Parathyroid adenoma (tissue), 2 donors: ENCODE results near the gene BRSK1.

ENCODE experiments used
- H2AFZ ChIP-seq: fragments of 300-600 bp; sonication (generic); one replicate; pipeline ENCODE4 v1.7.0; 2017; ENCODE audit warnings: antibody characterized with exemption, mild to moderate bottlenecking
- H3K27ac ChIP-seq: fragments of 300-600 bp; sonication (generic); one replicate; pipeline ENCODE4 v1.7.0; 2017
- H3K27me3 ChIP-seq: fragments of 300-600 bp; sonication (generic); one replicate; pipeline ENCODE4 v1.7.0; 2017; ENCODE audit warnings: low read length; ENCODE audit not compliant: control insufficient read depth, insufficient read depth
- H3K36me3 ChIP-seq: fragments of 300-600 bp; sonication (generic); one replicate; pipeline ENCODE4 v1.7.0; 2017; ENCODE audit warnings: low read length; ENCODE audit not compliant: control insufficient read depth, insufficient read depth
- H3K4me1 ChIP-seq: fragments of 300-600 bp; sonication (generic); one replicate; pipeline ENCODE4 v1.7.0; 2017; ENCODE audit warnings: control low read depth
- H3K4me2 ChIP-seq: fragments of 300-600 bp; sonication (generic); one replicate; pipeline ENCODE4 v1.7.0; 2017; ENCODE audit warnings: low read length
- H3K4me3 ChIP-seq: fragments of 300-600 bp; sonication (generic); one replicate; pipeline ENCODE4 v1.7.0; 2017; ENCODE audit warnings: low read depth, low read length
- H3K79me2 ChIP-seq: fragments of 300-600 bp; sonication (generic); one replicate; pipeline ENCODE4 v1.7.0; 2017; ENCODE audit warnings: control low read depth
- H3K9ac ChIP-seq: fragments of 300-600 bp; sonication (generic); one replicate; pipeline ENCODE4 v1.7.0; 2017; ENCODE audit warnings: mild to moderate bottlenecking
- H3K9me3 ChIP-seq: fragments of 300-600 bp; sonication (generic); one replicate; pipeline ENCODE4 v1.7.0; 2017; ENCODE audit warnings: low read length; ENCODE audit not compliant: control insufficient read depth
- TF ChIP-seq, protein P1 (sequence below): fragments of 300-600 bp; sonication (generic); IDR thresholded peaks from one replicate; pipeline ENCODE4 v1.7.0; 2017; ENCODE audit warnings: antibody characterized with exemption, mild to moderate bottlenecking
- donor health status: primary hyperparathyroidism.

The BRSK1 gene

DNA sequence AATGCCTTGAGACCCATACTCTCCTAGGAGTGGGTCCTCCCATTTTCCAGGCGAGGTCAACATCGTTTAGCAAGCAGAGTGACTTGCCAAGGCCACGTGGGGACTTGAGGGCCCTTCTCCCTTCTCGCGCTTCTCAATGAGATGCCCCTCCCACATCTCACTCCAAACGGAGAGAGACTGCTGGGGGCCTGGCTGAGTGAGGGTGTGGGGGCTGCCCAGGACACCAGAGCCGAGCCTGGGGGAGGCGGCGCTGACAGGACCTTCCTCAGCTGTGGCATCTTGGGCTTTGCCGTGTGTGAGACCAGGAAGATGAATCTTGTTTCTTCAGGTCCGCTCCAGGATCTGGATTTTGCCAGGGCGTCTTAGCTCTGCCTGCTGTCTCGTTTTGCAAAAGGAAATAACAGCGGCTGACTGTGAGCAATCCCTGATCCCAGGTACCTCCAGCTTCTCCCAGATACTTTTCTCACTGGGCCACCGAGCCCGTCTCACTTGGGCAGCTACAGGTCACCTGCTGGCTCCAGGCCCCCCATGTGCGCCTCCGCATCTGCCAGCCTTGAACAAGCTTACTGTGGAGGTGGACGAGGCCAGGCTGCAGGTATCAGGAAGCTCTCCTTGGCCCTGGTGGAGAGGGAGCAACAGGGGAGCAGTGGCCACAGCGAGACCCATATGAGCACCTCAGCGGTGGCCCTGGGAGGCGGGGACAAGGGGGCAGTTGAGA, 64.7 kb downstream of the BRSK1 start:
- no peak overlapping the region for H3K4me2 ChIP-seq
- TF ChIP-seq, protein P1, sequence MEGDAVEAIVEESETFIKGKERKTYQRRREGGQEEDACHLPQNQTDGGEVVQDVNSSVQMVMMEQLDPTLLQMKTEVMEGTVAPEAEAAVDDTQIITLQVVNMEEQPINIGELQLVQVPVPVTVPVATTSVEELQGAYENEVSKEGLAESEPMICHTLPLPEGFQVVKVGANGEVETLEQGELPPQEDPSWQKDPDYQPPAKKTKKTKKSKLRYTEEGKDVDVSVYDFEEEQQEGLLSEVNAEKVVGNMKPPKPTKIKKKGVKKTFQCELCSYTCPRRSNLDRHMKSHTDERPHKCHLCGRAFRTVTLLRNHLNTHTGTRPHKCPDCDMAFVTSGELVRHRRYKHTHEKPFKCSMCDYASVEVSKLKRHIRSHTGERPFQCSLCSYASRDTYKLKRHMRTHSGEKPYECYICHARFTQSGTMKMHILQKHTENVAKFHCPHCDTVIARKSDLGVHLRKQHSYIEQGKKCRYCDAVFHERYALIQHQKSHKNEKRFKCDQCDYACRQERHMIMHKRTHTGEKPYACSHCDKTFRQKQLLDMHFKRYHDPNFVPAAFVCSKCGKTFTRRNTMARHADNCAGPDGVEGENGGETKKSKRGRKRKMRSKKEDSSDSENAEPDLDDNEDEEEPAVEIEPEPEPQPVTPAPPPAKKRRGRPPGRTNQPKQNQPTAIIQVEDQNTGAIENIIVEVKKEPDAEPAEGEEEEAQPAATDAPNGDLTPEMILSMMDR, result no peak
- H2AFZ ChIP-seq, result no peak overlapping the region
- H3K27ac ChIP-seq, result no peak overlapping the region
- H3K79me2 ChIP-seq, result no peaks in the 10 kb centered on the region
- H3K4me1 ChIP-seq, result no peaks in the 10 kb centered on the region
- no peak overlapping the region for H3K4me3 ChIP-seq
- H3K36me3 ChIP-seq, result no peaks in the 10 kb centered on the region
- no peaks in the 10 kb centered on the region for H3K9me3 ChIP-seq
- H3K27me3 ChIP-seq, result no peaks in the 10 kb centered on the region
- H3K9ac ChIP-seq, result no peak overlapping the region

DNA sequence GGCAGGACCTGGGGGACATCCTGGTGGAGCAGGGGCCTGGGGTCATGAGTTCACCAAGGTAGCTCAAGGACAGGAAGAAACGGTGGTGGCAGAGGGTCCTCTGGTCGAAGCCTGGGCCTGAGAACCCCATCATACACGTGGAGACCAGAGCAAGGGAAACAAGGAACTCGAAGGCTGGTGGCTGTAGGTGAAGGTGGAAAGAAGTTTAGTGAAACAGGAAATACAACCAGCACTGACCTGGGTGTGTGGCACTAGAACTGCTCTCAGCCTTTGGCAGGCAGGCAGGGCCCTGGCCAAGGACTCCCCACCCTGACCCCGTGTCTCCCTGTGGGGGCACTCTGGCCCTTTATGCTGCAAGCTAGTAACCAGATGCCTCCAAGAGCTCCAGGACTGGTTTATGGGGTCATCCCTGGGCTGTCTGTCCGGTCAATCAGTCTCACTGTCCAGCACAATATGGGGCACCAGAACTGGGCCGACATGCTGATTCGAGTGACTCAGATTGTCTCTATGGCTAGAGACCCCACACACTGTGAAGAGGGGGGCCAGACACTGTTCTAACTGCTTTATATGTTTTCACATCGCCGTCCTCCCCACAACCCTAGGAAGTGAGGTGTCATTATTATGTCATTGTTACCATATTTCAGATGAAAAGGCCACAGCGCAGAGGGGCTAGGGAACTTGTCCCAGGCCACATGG, 67.0 kb downstream of the BRSK1 start:
- Histone ChIP-seq H3K4me3 (no peak overlapping the region), H3K9ac (no peak overlapping the region), H3K79me2 (no peaks in the 10 kb centered on the region), H3K4me1 (no peaks in the 10 kb centered on the region), H3K9me3 (no peaks in the 10 kb centered on the region), H3K4me2 (no peak overlapping the region), H2AFZ (no peak overlapping the region), H3K27me3 (no peaks in the 10 kb centered on the region), H3K27ac (no peak overlapping the region), H3K36me3 (no peaks in the 10 kb centered on the region)
- TF ChIP-seq, protein P1, result no peak

DNA sequence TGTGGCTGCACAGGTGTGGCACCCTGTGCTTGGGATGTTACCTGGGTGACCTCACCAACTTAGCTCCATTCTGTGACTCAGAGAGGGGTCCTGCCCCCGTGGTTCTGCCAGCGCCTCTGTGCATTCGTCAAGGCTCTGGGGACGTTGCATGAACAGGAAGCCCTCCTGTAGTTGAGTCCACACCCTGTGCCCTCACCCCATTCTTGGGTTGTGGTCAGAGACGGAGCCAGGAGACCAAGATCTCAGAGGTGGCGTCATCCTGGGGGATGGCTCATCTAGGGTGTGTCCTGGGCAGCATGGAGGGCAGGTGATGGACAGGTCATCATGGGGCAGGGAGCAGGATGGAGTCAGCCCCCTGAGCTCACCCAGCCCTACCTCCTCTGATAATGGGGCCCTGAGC, 68.2 kb downstream of the BRSK1 start:
- H3K27ac ChIP-seq, result no peak overlapping the region
- no peaks in the 10 kb centered on the region for H3K9me3 ChIP-seq
- H3K36me3 ChIP-seq, result no peaks in the 10 kb centered on the region
- TF ChIP-seq, protein P1, result no peak
- no peak overlapping the region for H2AFZ ChIP-seq
- H3K4me3 ChIP-seq, result no peak overlapping the region
- no peak overlapping the region for H3K4me2 ChIP-seq
- no peaks in the 10 kb centered on the region for H3K4me1 ChIP-seq
- no peaks in the 10 kb centered on the region for H3K79me2 ChIP-seq
- no peaks in the 10 kb centered on the region for H3K27me3 ChIP-seq
- H3K9ac ChIP-seq, result no peak overlapping the region

DNA sequence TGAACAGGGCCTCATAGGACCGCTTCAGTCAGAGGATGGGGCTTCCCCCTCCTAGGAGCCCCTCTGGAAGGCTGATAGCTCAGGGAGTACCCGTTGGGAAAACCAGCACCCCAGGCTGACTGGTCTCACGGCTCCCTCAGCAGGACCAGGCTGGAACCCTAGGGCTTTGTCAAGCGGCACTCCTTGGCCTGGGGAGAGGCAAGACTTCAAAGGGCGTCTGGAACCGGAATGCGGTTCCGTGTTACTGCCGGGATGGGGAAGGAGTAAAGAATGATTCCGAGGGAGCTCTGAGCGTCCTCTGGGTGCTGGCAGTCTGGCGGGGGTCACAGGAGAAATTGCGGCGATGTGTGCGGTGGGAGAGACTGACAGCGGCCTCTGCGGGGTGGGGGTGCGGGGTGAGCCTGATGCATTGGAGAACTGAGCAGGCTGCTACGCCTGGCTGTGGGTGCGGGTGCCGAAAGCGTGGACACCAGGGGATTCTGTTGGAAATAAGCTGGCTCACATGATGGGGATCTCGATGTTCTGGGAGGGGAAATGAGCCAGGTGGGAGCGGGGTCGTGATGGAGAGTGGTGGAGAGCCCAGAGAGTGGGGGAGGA, 68.8 kb downstream of the BRSK1 start:
- no peak overlapping the region for H2AFZ ChIP-seq
- H3K9ac ChIP-seq, result no peak overlapping the region
- H3K4me2 ChIP-seq, result no peak overlapping the region
- TF ChIP-seq, protein P1, result no peak
- no peaks in the 10 kb centered on the region for H3K36me3 ChIP-seq
- no peak overlapping the region for H3K27ac ChIP-seq
- H3K4me3 ChIP-seq, result no peak overlapping the region
- no peaks in the 10 kb centered on the region for H3K4me1 ChIP-seq
- H3K79me2 ChIP-seq, result no peaks in the 10 kb centered on the region
- H3K9me3 ChIP-seq, result no peaks in the 10 kb centered on the region
- no peaks in the 10 kb centered on the region for H3K27me3 ChIP-seq
